ENCODE results near the gene EIPR1.

EIPR1 gene

DNA sequence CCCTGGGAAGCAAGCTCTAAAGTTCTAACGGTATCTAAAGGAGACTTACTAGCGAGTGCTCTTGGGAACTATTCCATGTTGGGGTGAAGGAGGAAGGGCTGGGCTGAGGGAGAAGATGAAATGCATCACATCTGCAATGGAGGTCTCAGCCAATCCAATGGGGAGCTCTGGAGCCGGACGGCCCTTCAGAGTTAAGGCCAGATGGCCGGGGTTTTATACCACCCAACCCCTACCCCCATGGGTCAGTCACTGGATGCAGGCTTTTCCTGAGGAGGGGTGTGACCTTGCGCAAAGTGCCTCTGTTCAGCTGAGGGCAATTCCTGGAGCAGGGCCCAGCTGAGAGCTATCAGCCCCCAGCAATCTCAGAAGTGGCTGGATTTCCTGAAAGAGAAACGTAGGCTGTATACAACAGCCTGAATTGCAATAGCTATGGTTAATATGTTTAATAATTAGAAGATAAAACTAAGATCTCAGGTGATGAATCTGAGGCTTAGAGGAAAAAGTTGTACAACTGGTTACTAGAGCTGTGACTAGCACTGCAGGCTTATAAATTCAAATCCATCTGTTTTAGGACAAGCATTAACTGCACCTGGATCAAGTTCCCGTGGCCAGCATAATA is 21.6 kb downstream of the EIPR1 start:
- DNase-seq, result no peak

DNA sequence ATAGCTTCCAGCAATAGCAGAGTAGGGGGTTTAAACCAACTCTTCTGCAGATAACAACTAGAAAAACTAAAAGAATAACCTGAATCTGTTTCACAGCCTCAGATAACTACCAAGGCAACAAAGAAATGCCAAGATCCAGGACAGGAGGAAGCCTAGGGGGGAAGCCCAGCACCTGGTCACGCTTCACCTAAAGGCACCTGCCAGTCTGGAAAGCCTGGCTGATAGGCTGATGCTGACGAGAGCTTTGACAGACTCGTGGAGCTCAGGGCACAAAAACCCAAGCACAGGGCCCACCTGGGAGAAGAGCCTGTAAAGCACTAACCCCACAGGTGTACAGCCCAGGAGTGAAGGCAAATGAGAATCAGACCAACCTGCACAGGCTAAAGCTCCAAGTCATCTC is 22.6 kb downstream of the EIPR1 start:
- DNase-seq, result no peak

GRCh38 chr2:3349211-3349693 is 28.4 kb downstream of the EIPR1 start:
- no peak for DNase-seq

- DNase-seq, result no peak
These were observed 28.9 kb downstream of the EIPR1 start for GRCh38 chr2:3348767-3349166.

GRCh38 chr2:3345621-3346020 is 32.0 kb downstream of the EIPR1 start:
- DNase-seq, result no peak

- no peak for DNase-seq
These were observed 32.7 kb downstream of the EIPR1 start for GRCh38 chr2:3344897-3345296.

DNA sequence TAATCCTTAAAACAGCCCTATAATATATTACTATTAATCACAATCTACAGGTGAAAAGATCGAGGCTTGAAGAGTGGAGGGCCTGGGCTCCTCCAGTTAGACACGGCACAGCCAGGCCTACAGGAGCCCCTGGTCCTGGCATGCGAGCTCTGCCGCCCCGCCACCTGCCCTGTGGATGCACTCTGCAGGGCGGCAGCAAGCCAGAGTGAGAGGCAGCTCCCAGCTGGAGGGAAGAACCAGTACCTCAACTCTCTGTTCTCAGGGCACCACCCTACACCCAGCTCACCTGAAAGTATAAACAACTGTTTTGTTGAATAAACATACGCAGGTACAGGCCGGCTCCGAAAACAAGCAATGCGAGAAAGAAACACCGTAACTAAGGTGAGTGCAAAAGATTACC is 34.6 kb downstream of the EIPR1 start:
- DNase-seq, result no peak

DNA sequence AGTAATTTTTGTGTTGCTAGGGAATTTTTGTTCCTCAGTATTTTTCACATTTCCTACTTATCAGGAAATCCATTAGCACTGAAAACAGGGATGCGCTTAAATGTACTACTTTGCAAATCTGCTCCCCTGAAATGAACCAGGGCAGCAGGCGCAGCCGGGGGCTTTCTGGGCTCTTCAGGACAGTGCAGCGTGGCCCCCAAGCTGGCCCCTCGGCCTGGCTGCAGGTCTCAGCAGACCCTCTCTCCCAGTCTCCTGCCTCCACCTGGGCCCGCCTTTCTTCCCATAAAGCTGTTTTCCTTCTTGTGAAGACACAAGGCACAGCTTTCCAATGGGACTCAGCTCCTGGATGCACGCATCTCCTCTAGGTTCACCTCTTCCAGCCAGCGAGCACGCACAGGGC is 35.3 kb downstream of the EIPR1 start:
- DNase-seq, result no peak

GRCh38 chr2:3341336-3341735 is 36.3 kb downstream of the EIPR1 start:
- DNase-seq, result no peak

- no peak for DNase-seq
These were observed 37.5 kb downstream of the EIPR1 start for GRCh38 chr2:3340144-3340543.

- DNase-seq, result no peak
These were observed 39.3 kb downstream of the EIPR1 start for GRCh38 chr2:3338340-3338739.

GRCh38 chr2:3336844-3337243 is 40.8 kb downstream of the EIPR1 start:
- DNase-seq, result no peak

- peak; percentile 73 for DNase-seq
These were observed 42.9 kb downstream of the EIPR1 start for GRCh38 chr2:3334392-3335345.

DNA sequence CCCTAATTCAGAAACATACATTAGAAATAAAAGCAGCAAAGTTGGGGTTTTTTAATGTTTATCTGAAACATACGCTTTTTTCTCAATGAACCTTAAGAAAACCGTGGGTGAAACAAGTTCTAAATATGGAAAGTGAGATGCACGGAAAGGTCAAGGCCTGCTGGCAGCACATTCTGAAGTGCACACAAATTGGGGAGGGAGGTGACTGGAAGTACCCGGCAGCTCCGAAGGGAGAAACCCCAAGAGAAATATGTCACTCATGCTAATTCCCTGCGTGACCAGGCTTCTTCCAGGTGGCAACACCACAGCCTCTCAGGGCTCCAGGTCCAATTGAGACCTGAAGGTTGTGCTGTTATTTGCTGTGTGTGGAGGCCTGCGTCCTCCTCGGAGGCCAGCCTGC is 45.5 kb downstream of the EIPR1 start:
- no peak for DNase-seq

- DNase-seq, result no peak
These were observed 48.1 kb downstream of the EIPR1 start for GRCh38 chr2:3329491-3329890.

DNA sequence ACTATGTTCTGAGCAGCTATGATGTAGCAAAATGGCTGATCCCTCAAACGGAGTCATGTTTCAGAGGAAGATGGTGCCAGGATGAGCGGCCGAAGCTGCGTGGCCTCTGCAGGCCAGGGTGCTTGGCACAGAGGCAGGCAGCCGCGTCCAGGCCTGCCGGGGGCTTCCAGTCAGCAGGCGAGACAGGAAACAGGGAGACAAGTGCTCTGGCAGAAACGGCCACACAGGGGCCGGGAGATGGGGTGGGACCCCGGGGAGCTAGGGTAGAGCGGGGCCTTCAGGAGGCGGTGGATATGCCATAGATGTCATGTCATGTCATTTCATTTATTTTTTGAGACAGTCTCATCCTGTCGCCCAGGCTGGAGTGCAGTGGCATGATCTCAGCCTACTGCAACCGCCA is 50.7 kb downstream of the EIPR1 start:
- no peak for DNase-seq

DNA sequence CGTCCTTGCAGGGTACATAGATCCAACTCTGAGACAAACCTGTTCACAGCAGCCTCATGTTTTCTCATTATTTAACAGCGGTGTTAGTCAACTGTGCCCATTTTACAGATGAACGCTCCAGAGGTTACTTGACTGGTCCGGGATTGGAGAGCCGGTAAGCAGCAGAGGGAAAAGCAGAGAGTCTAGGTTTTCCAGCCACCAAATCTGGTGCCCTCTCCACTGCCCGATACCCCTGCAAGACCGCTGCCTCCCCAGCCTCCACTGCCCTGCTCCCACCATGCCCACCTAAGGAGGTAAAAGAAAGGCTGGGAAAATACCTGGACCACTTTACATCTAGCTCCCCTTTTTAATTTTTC is 51.5 kb downstream of the EIPR1 start:
- no peak for DNase-seq

GRCh38 chr2:3325458-3326181 is 52.0 kb downstream of the EIPR1 start:
- DNase-seq, result no peak

DNA sequence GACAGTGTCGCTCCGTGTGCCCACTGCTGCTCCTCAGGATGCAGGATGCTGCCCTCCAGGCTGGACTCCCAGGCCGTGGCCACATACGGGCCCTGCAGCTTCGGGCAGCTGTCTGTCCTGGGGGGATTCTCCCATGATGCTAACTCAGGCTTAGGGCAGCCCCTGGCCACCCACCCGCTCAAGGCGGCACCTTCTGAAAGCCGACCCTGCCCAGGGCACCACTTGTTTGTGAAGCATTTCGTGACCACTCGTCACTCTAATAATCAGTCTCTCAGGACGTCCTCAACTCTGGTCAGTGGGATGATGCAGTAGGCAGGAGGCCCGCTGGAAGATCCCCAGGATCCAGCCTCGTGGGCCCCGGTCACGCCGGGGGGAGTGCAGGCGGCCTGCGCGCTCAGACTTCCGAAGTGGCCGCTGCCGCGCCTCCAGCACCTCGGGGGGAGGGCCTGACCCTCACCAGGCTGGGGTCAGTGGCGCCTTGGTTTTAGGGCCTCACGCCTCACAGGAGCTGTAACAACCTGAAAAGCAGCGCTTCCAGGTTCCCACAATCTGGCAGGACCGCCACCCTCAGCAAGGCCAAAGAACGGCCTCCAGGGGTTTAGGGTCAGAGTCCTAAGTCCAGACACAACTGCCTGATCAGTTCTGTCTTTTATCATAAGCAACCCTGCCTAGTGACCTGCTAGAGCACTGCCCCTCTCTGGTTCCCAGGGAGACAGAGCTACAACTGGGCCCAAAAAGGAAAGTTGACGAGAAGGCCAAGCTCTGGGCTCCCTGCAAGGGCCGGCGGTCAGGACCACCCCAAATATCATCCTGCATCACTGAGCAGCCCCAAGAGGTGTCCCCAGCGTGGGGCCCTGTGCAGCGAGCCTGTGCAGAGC is 53.0 kb downstream of the EIPR1 start:
- DNase-seq, result peak; percentile 18

DNA sequence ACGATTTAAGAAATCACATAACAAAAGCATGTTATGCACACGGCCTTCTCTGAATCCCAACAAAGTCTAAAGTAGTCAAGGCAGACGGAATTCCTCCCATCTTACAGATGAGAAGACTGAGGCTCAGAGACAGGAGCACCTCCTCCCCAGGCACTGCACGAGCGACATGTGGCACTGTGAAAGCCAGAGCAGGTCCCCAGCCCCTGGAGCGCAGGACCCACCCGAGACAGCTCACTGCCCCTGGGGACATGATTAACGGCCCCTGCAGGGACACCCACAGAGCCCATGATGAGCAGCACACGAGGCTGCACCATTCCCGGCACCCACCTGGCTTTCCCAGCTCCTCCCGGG is 53.6 kb downstream of the EIPR1 start:
- DNase-seq, result no peak

DNA sequence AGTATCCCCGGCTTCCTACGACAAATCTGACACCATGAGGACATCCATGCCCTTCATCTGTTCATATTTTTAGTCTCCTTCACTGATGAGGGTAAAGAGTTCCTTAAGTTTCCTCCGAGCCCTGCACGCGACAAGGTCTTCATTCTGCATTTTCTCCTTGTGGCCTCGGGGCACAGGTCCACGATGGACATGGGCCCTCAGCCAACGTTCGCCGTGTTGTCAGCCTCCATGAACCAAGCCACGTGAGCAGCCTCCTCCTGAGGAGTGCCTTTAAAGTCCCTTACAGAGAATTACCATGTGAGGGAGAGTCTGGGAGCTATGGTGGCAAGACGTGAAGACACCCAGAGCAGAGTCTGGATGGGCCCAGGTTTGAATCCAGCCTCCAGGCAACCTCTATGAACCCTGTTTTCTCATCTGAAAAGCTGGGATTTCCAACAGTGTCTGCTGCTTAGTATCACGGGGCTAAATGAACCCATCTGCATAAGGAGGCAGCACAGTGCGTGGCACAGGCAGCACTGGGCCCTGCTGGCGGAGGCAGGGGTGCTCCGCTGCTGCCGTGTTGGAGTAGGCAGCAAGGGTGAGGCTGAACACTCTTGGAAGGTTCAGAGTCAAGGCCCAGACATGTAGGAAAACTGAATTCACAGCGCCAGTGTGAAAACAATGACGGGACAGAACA is 54.1 kb downstream of the EIPR1 start:
- no peak for DNase-seq

DNA sequence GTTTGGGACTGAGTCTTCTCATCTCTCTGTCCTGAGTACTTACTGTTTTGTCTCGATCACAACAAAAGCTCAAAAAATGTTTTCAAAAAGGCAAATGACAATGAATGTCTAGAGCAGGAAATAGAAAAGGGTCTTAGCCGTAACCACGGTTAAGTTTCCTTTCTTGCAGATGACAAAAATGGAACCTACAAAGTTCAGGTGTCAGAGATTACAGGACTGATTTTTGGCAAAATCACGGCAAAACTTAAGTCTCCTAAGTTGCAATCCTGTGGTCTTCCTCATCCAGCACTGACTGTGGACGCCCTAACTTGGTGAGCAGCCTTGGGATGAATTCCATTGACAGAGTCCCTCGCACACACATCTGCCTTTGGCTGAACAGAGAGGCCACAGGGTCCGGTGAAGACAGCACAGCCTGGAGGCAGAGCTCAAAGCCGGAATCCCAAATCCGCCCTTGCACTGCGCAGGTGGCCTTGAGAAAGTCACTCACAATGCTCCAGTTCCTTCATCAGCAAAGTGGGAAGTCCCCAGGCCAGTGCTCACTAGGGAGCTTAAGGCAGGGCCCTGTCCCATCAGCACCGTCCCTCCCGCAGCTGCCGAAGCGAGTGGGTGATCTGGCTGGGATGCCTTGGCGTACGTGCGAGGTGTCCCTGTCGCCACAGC is 55.2 kb downstream of the EIPR1 start:
- no peak for DNase-seq
